ENCODE data around the gene FAM13C. TPM values are rescaled to one million over a fixed set of nuclear protein-coding genes. Genes with fewer than 3 reads are reported as not detected.

The FAM13C gene
- polyA plus RNA-seq, 2 of the 4 experiments (the other 2 are of a cell fraction): not detected

DNA sequence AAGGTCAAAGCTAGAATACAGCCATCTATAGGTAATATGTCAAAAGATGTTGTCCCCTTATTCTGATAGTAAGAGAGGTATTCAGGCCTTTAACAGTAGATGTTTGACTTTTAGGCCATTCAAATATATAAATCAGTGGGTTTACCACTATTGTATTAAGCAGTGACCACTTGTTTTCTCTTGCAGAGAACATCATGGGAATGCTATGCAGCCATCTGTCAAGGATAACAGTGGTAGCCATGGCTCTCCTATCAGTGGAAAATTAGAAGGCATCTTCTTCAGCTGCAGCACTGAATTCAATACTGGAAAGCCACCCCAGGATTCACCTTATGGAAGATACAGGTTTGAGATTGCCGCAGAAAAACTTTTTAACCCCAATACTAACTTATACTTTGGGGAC, 117.5 kb downstream of the FAM13C start:
- Histone ChIP-seq H3K27ac (no peak overlapping the region), H3K9me3 (no peaks in the 10 kb centered on the region), H3K4me3 (no peak overlapping the region), H3K4me2 (no peak overlapping the region), H3K4me1 (no peaks in the 10 kb centered on the region)
- DNase-seq (ENCODE audit: low read depth in 1 of 2, low spot score in 1 of 2) (no peak), FAIRE-seq (no peak), ATAC-seq (no peak)
- ChIA-PET CTCF (no interaction called here), POLR2A (no interaction called here)
- WGBS (ENCODE audit: missing lambda C conversion rate): 3% methylated on average over 1 of the region's 1 CpG
- TF ChIP-seq HOXB13 (CRISPR knock-in tag; IDR thresholded peaks at IDR 0.05; ENCODE audit: low read depth): no peak
- TF ChIP-seq, protein P1, sequence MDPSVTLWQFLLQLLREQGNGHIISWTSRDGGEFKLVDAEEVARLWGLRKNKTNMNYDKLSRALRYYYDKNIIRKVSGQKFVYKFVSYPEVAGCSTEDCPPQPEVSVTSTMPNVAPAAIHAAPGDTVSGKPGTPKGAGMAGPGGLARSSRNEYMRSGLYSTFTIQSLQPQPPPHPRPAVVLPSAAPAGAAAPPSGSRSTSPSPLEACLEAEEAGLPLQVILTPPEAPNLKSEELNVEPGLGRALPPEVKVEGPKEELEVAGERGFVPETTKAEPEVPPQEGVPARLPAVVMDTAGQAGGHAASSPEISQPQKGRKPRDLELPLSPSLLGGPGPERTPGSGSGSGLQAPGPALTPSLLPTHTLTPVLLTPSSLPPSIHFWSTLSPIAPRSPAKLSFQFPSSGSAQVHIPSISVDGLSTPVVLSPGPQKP (IDR thresholded peaks at IDR 0.05; ENCODE audit: low read depth, low read length): no peak
- TF ChIP-seq, protein P2, sequence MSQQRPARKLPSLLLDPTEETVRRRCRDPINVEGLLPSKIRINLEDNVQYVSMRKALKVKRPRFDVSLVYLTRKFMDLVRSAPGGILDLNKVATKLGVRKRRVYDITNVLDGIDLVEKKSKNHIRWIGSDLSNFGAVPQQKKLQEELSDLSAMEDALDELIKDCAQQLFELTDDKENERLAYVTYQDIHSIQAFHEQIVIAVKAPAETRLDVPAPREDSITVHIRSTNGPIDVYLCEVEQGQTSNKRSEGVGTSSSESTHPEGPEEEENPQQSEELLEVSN (IDR thresholded peaks at IDR 0.05; ENCODE audit: borderline replicate concordance, low read depth): no peak
- no peak for TF ChIP-seq RARB (CRISPR knock-in tag; IDR thresholded peaks at IDR 0.05)
- TF ChIP-seq, protein P3, sequence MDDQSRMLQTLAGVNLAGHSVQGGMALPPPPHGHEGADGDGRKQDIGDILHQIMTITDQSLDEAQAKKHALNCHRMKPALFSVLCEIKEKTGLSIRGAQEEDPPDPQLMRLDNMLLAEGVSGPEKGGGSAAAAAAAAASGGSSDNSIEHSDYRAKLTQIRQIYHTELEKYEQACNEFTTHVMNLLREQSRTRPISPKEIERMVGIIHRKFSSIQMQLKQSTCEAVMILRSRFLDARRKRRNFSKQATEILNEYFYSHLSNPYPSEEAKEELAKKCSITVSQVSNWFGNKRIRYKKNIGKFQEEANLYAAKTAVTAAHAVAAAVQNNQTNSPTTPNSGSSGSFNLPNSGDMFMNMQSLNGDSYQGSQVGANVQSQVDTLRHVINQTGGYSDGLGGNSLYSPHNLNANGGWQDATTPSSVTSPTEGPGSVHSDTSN (IDR thresholded peaks at IDR 0.05): no peak
- TF ChIP-seq MYC (IDR thresholded peaks at IDR 0.05; ENCODE audit: borderline replicate concordance, low read length): no peak
- TF ChIP-seq, protein P4, sequence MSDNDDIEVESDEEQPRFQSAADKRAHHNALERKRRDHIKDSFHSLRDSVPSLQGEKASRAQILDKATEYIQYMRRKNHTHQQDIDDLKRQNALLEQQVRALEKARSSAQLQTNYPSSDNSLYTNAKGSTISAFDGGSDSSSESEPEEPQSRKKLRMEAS (IDR thresholded peaks at IDR 0.05): no peak
- TF ChIP-seq, protein P5, sequence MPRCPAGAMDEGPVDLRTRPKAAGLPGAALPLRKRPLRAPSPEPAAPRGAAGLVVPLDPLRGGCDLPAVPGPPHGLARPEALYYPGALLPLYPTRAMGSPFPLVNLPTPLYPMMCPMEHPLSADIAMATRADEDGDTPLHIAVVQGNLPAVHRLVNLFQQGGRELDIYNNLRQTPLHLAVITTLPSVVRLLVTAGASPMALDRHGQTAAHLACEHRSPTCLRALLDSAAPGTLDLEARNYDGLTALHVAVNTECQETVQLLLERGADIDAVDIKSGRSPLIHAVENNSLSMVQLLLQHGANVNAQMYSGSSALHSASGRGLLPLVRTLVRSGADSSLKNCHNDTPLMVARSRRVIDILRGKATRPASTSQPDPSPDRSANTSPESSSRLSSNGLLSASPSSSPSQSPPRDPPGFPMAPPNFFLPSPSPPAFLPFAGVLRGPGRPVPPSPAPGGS (IDR thresholded peaks at IDR 0.05): no peak
- TF ChIP-seq BHLHE40 (IDR thresholded peaks at IDR 0.05; ENCODE audit: low read depth, low read length): no peak
- TF ChIP-seq ZSCAN20 (CRISPR knock-in tag; IDR thresholded peaks at IDR 0.05): no peak
- TF ChIP-seq NFE2L2 (conservative IDR thresholded peaks at IDR 0.05; ENCODE audit: low read length): no peak
- no peak for TF ChIP-seq KDM5A (IDR thresholded peaks at IDR 0.05)
- TF ChIP-seq POLR2A (IDR thresholded peaks at IDR 0.05; ENCODE audit: low read length): no peak
- TF ChIP-seq, protein P6, sequence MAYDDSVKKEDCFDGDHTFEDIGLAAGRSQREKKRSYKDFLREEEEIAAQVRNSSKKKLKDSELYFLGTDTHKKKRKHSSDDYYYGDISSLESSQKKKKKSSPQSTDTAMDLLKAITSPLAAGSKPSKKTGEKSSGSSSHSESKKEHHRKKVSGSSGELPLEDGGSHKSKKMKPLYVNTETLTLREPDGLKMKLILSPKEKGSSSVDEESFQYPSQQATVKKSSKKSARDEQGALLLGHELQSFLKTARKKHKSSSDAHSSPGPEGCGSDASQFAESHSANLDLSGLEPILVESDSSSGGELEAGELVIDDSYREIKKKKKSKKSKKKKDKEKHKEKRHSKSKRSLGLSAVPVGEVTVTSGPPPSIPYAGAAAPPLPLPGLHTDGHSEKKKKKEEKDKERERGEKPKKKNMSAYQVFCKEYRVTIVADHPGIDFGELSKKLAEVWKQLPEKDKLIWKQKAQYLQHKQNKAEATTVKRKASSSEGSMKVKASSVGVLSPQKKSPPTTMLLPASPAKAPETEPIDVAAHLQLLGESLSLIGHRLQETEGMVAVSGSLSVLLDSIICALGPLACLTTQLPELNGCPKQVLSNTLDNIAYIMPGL (CRISPR knock-in tag; IDR thresholded peaks at IDR 0.05; ENCODE audit: borderline replicate concordance): no peak
- TF ChIP-seq MAZ (IDR thresholded peaks at IDR 0.05; ENCODE audit: borderline replicate concordance, low read depth, low read length): no peak
- no peak for TF ChIP-seq CBX8 (IDR thresholded peaks at IDR 0.05)
- TF ChIP-seq ZNF302 (CRISPR knock-in tag; IDR thresholded peaks at IDR 0.05): no peak
- TF ChIP-seq, protein P7, sequence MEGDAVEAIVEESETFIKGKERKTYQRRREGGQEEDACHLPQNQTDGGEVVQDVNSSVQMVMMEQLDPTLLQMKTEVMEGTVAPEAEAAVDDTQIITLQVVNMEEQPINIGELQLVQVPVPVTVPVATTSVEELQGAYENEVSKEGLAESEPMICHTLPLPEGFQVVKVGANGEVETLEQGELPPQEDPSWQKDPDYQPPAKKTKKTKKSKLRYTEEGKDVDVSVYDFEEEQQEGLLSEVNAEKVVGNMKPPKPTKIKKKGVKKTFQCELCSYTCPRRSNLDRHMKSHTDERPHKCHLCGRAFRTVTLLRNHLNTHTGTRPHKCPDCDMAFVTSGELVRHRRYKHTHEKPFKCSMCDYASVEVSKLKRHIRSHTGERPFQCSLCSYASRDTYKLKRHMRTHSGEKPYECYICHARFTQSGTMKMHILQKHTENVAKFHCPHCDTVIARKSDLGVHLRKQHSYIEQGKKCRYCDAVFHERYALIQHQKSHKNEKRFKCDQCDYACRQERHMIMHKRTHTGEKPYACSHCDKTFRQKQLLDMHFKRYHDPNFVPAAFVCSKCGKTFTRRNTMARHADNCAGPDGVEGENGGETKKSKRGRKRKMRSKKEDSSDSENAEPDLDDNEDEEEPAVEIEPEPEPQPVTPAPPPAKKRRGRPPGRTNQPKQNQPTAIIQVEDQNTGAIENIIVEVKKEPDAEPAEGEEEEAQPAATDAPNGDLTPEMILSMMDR (IDR thresholded peaks at IDR 0.05): no peak

DNA sequence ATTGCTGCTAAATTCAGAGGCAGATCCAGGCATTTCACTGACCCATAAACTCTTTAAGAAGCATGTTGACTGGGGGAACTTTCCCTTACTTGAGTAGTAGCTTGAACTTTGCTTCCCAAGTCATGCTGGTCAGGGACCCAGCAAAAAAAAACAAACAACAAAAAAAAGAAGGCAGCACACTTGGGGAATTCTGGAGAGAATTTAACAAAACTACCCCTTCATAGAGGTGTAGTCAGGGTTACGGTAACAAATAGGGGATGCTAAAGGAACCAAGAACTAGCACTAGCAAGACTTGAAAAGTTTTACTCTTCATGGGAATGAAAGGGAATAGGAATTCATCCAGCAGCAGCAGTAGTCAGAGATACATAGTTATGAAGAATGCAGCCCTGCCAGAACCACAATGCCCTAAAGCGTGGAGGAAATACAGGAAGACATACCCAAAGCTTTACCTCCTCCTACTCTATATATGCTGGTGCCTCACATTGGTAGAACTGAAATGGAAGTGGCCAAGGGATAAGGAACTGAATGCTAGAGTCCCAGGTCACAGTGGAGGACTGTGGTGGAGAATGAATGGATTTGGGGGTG, 118.6 kb downstream of the FAM13C start:
- WGBS (ENCODE audit: missing lambda C conversion rate): 72% methylated on average over 2 of the region's 2 CpGs
- no peak overlapping the region for H3K4me2 ChIP-seq
- H3K4me1 ChIP-seq: no peaks in the 10 kb centered on the region
- H3K9me3 ChIP-seq: no peaks in the 10 kb centered on the region
- FAIRE-seq (no peak), ATAC-seq (no peak), DNase-seq (ENCODE audit: low read depth in 1 of 2, low spot score in 1 of 2) (no peak)
- no peak overlapping the region for H3K4me3 ChIP-seq
- POLR2A ChIA-PET: no interaction called here
- TF ChIP-seq CHD4 (IDR thresholded peaks at IDR 0.05; ENCODE audit: borderline replicate concordance) (no peak), KDM1A (IDR thresholded peaks at IDR 0.05; ENCODE audit: low read depth) (no peak), HOXA7 (CRISPR knock-in tag; IDR thresholded peaks at IDR 0.05) (no peak)
- no peak overlapping the region for H3K27ac ChIP-seq
- CTCF ChIA-PET: no interaction called here
